Endothelial cell of umbilical vein (primary cell): ENCODE results near the gene CEP68. TPM values are rescaled to one million over a fixed set of nuclear protein-coding genes. Genes with fewer than 3 reads are reported as not detected.

Experiments
- BruUV-seq: library from RNA; stranded (reverse); fragments of 400-500 nt; replicated peaks from 2 replicates; lab custom pipeline; 2021; lab: Mats Ljungman, UMichigan
- CTCF ChIA-PET: fragments of 300-600, 350-600 bp; sonication (Branson Sonifier 250); formaldehyde crosslinking; loops from one replicate; lab custom pipeline; 2021; ENCODE audit warnings: antibody characterized with exemption, inconsistent platforms; lab: Charles Lee
- POLR2A ChIA-PET: fragments of 300-600, 350-600 bp; sonication (Branson Sonifier 250); formaldehyde crosslinking; loops from one replicate; lab custom pipeline; 2021; ENCODE audit warnings: antibody characterized with exemption, inconsistent platforms; lab: Charles Lee
- DNase-seq: peaks from one replicate; pipeline ENCODE4 v3.0.0-alpha.2; 2011; ENCODE audit warnings: low read depth, low spot score
- FAIRE-seq: peaks from 2 replicates; lab custom pipeline; 2011; peaks lifted over from hg19 to GRCh38; lab: Jason Lieb, UNC
- H2AFZ ChIP-seq: 2 replicates; pipeline ENCODE4 v1.6.0; 2012; ENCODE audit warnings: low read depth, low read length, control low read depth, inconsistent platforms
- H3K27ac ChIP-seq: 2 replicates; pipeline ENCODE4 v1.5.1; 2011; ENCODE audit warnings: low read depth, mild to moderate bottlenecking, control low read depth, low read length, moderate library complexity; ENCODE audit not compliant: insufficient read depth
- H3K27me3 ChIP-seq, 2 experiments: 2 replicates each; pipeline versions ENCODE4 v1.6.0 to v1.6.1; 2011; ENCODE audit warnings: low read length in 2 of 2, mixed read lengths in 1 of 2; ENCODE audit not compliant: control insufficient read depth in 2 of 2, insufficient read depth in 2 of 2
- H3K36me3 ChIP-seq, 2 experiments: 2 replicates in 1 of 2; 3 replicates in 1 of 2; pipeline ENCODE4 v1.5.1; 2011; ENCODE audit warnings: low read length in 2 of 2, mild to moderate bottlenecking in 1 of 2, moderate library complexity in 1 of 2; ENCODE audit not compliant: control insufficient read depth in 2 of 2, insufficient read depth in 2 of 2; ENCODE audit errors: extremely low read depth in 1 of 2
- H3K4me1 ChIP-seq: 3 replicates; pipeline ENCODE4 v1.5.1; 2011; ENCODE audit warnings: mild to moderate bottlenecking, low read length; ENCODE audit not compliant: control insufficient read depth, insufficient read depth; ENCODE audit errors: extremely low read depth
- H3K4me2 ChIP-seq: 2 replicates; pipeline ENCODE4 v1.6.1; 2011; ENCODE audit warnings: low read length, control low read depth, mixed read lengths; ENCODE audit not compliant: insufficient read depth
- H3K4me3 ChIP-seq, 3 experiments: fragments of 200-600 bp in 1 of 3; sonication (generic), shearing (Covaris generic) in 1 of 3; replicated peaks in 1 of 3; 2 replicates each; pipeline ENCODE4 v1.5.1; 2011 to 2016; ENCODE audit warnings: control low read depth in 3 of 3, low read length in 3 of 3, mild to moderate bottlenecking in 2 of 3, inconsistent platforms in 1 of 3, low read depth in 1 of 3, moderate library complexity in 1 of 3; ENCODE audit not compliant: insufficient read depth in 1 of 3
- H3K79me2 ChIP-seq: 2 replicates; pipeline ENCODE4 v1.6.0; 2012; ENCODE audit warnings: low read length, inconsistent platforms; ENCODE audit not compliant: control insufficient read depth, insufficient read depth
- H3K9ac ChIP-seq: replicated peaks from 2 replicates; pipeline ENCODE3; 2011; ENCODE audit warnings: low read length, control low read depth; ENCODE audit not compliant: insufficient read depth; ENCODE audit errors: extremely low read depth
- H3K9me1 ChIP-seq: replicated peaks from 3 replicates; pipeline ENCODE4 v1.6.0; 2011; ENCODE audit warnings: mild to moderate bottlenecking, low read length; ENCODE audit not compliant: control insufficient read depth, insufficient read depth; ENCODE audit errors: extremely low read depth
- H3K9me3 ChIP-seq: replicated peaks from 2 replicates; pipeline ENCODE4 v1.5.1; 2012; ENCODE audit warnings: low read length, inconsistent platforms; ENCODE audit not compliant: control insufficient read depth, insufficient read depth
- H4K20me1 ChIP-seq: replicated peaks from 2 replicates; pipeline ENCODE3; 2011; ENCODE audit warnings: mild to moderate bottlenecking, low read length; ENCODE audit not compliant: control insufficient read depth, insufficient read depth; ENCODE audit errors: extremely low read depth
- EZH2 ChIP-seq: IDR thresholded peaks from 2 replicates; pipeline ENCODE4 v1.6.1; 2012; ENCODE audit warnings: borderline replicate concordance, low read depth, mild to moderate bottlenecking, moderate library complexity, low read length, inconsistent platforms; ENCODE audit not compliant: severe bottlenecking
- FOS ChIP-seq: IDR thresholded peaks from 2 replicates; pipeline ENCODE4 v1.6.1; 2011; ENCODE audit warnings: mild to moderate bottlenecking, low read length, moderate library complexity, borderline replicate concordance; ENCODE audit not compliant: insufficient read depth
- GATA2 ChIP-seq: IDR thresholded peaks from 2 replicates; pipeline ENCODE4 v1.7.0; 2011; ENCODE audit warnings: low read depth, mild to moderate bottlenecking, moderate library complexity, mixed read lengths, low read length; ENCODE audit not compliant: insufficient read length, insufficient read depth
- JUN ChIP-seq: IDR thresholded peaks from 2 replicates; pipeline ENCODE4 v1.6.1; 2011; ENCODE audit warnings: borderline replicate concordance, low read depth; ENCODE audit not compliant: insufficient read length, insufficient read depth
- MYC ChIP-seq: IDR thresholded peaks from one replicate; pipeline ENCODE4 v1.6.1; 2011; ENCODE audit warnings: mild to moderate bottlenecking, low read depth, low read length
- POLR2A ChIP-seq: IDR thresholded peaks from 2 replicates; pipeline ENCODE4 v1.6.1; 2012; ENCODE audit warnings: low read depth, mild to moderate bottlenecking, control low read depth, low read length
- POLR2AphosphoS5 ChIP-seq: IDR thresholded peaks from 2 replicates; pipeline ENCODE4 v1.6.1; 2012; ENCODE audit warnings: low read depth, mild to moderate bottlenecking, control low read depth, low read length, moderate library complexity; ENCODE audit not compliant: insufficient read depth
- dilution Hi-C: fragments of 300-500 bp; cut with MboI; formaldehyde crosslinking; loops from one replicate; pipeline ENCODE4 v1.15.0; 2019; ENCODE audit warnings: low sequenced_read_pairs; ENCODE audit not compliant: extremely low pct_ligation_motif_present
- intact Hi-C: fragments of 100-400 bp; cut with micrococcal nuclease; formaldehyde crosslinking; loops from one replicate; pipeline ENCODE4 v1.10.0; 2022
- polyA plus RNA-seq, 4 experiments: library from polyadenylated mRNA; depleted of rRNA in 3 of 4; stranded (reverse) in 3 of 4; unstranded in 1 of 4; fragments of >200 nt; gene quantifications; 2 replicates each; pipeline versions ENCODE4 v1.2.1 to v1.2.3, GENCODE V29; 2011 to 2012; ENCODE audit warnings: missing spikeins in 1 of 4
- total RNA-seq: library from RNA; stranded (reverse); gene quantifications from 2 replicates; pipeline ENCODE4 v1.2.3, GENCODE V29; 2021
- TF ChIP-seq, protein P1 (sequence below): IDR thresholded peaks from 2 replicates; pipeline ENCODE4 v1.6.1; 2011; ENCODE audit not compliant: insufficient read depth, insufficient read length
- TF ChIP-seq, protein P2 (sequence below), 2 donors: IDR thresholded peaks; 1 replicate in 1 of 2; 2 replicates in 1 of 2; pipeline ENCODE4 v1.5.1; 2011; ENCODE audit warnings: low read length in 2 of 2, mild to moderate bottlenecking in 2 of 2, moderate library complexity in 2 of 2, control low read depth in 1 of 2, inconsistent platforms in 1 of 2, low read depth in 1 of 2; ENCODE audit not compliant: insufficient read depth in 1 of 2; ENCODE audit errors: extremely low read depth in 1 of 2

The CEP68 gene
- total and polyA plus RNA-seq, 2 donors (not counting 3 experiments of a cell fraction or from before 2014, with no cell fraction given), result 21.4 to 22.0 TPM

DNA sequence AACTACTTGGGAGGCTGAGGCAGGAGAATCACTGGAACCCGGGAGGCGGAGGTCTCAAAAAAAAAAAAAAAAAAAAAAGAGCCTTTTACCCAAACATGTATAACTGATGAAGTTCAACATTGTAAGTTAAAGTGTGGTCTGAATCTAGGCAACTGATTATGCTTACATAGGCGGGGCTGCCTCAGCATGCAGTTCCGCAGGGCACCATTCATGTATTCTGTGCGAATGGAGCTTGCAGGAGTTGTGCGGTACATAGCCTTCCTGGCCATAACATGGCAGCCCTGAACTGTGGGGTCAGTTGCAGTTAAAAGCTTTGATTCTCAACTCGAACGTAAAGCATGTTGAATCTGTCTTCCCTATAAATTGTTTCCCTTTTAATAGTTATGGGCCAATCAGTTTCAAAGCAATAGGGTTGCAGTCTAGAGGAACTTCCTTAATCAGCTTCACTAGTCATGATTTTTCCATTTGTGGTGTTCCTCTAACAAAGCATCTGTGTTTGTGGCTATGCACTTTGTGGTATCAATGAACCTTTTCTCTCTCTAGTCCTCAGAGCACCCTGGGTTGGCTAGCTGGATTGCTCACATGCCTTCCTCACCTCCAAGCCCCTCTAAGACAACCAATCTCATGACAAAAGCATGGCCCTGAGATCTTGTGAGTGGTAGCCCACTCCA is 30.6 kb upstream of the CEP68 start:
- no peak for FAIRE-seq
- intact Hi-C loops (no loop called here), dilution Hi-C loops (no loop called here)
- Histone ChIP-seq H3K4me2 (no peak overlapping the region), H4K20me1 (no peaks in the 10 kb centered on the region), H3K36me3 (peaks cover 0 to 3% of the 10 kb centered on the region in 2 experiments), H3K79me2 (no peaks in the 10 kb centered on the region), H3K9ac (no peak overlapping the region), H3K27me3 (no peaks in the 10 kb centered on the region), H3K9me1 (no peaks in the 10 kb centered on the region), H3K9me3 (no peaks in the 10 kb centered on the region), H3K4me1 (no peaks in the 10 kb centered on the region), H3K4me3 (no peak overlapping the region), H2AFZ (no peak overlapping the region), H3K27ac (no peak overlapping the region)
- no peak for DNase-seq
- POLR2A ChIA-PET, result no interaction called here
- TF ChIP-seq, protein P1, sequence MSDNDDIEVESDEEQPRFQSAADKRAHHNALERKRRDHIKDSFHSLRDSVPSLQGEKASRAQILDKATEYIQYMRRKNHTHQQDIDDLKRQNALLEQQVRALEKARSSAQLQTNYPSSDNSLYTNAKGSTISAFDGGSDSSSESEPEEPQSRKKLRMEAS, result no peak
- TF ChIP-seq POLR2AphosphoS5 (no peak), JUN (no peak), POLR2A (no peak), FOS (no peak), EZH2 (no peak), MYC (no peak), GATA2 (no peak)
- TF ChIP-seq, protein P2, sequence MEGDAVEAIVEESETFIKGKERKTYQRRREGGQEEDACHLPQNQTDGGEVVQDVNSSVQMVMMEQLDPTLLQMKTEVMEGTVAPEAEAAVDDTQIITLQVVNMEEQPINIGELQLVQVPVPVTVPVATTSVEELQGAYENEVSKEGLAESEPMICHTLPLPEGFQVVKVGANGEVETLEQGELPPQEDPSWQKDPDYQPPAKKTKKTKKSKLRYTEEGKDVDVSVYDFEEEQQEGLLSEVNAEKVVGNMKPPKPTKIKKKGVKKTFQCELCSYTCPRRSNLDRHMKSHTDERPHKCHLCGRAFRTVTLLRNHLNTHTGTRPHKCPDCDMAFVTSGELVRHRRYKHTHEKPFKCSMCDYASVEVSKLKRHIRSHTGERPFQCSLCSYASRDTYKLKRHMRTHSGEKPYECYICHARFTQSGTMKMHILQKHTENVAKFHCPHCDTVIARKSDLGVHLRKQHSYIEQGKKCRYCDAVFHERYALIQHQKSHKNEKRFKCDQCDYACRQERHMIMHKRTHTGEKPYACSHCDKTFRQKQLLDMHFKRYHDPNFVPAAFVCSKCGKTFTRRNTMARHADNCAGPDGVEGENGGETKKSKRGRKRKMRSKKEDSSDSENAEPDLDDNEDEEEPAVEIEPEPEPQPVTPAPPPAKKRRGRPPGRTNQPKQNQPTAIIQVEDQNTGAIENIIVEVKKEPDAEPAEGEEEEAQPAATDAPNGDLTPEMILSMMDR (IDR thresholded peaks at IDR 0.05; ENCODE audit: extremely low read depth in 1 of 2, insufficient read depth in 1 of 2, low read depth in 1 of 2, low read length in 2 of 2), result no peak
- BruUV-seq, result no TSS peak
- CTCF ChIA-PET, result interaction anchor here (1.0 to 1.2 kb wide), 2 partner anchors 29 to 32 kb away, joined by 3 to 4 read pairs; no protein-coding TSS in a partner anchor
